ENCODE data around the gene CBX6. TPM values are rescaled to one million over a fixed set of nuclear protein-coding genes. Genes with fewer than 3 reads are reported as not detected.

The CBX6 gene
- total RNA-seq, 1 experiment from 2014 or later: 98.4 TPM

DNA sequence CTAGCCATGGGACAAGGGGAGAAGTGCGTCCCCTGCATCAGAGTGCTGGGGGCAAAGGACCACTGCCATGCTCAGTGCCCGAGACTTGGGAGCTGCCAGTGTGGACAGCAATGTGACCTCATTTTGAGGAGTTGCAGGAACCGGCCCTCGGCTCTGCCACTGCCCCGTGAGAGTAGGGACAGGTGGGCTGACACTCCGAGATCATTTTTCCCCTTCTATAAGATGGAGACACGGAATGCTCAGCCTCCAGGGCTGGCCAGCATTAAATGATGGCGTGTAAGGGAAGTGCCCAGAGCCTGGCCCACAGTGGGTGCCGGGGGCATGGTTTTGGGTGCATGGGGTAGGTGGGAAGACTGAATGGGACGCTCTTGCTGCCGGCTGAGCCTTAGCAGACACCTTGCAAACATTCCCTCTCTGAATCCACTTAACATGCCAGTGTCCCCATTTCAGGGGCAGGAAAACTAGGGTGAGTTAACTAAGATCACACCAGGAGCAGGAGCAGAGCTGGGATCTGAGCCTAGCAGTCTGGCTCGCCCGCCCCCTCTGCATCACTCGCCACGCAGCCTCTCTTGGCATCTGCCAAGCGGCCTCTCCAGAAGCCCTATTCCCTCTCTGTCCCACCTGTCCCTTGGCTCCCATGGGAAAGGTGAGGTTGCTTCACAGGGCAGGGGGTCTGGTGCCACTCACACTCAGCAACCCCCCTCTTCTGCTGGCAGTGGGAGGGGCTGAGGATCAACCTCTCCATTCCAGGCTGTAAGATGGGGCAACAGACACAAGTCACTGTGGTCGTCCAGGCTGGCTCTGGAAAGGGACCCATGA is 41.8 kb downstream of the CBX6 start:
- DNase-seq (ENCODE audit: low read depth, low spot score) (no peak), ATAC-seq (no peak)
- POLR2A ChIA-PET: no interaction called here
- TF ChIP-seq TCF7L2 (IDR thresholded peaks at IDR 0.05; ENCODE audit: low read depth, low read length) (no peak), POLR2AphosphoS5 (IDR thresholded peaks at IDR 0.05; ENCODE audit: low read depth, low read length) (no peak), SIN3A (IDR thresholded peaks at IDR 0.05; ENCODE audit: borderline replicate concordance, insufficient read depth, low read depth, low read length) (no peak)
- TF ChIP-seq, protein P1, sequence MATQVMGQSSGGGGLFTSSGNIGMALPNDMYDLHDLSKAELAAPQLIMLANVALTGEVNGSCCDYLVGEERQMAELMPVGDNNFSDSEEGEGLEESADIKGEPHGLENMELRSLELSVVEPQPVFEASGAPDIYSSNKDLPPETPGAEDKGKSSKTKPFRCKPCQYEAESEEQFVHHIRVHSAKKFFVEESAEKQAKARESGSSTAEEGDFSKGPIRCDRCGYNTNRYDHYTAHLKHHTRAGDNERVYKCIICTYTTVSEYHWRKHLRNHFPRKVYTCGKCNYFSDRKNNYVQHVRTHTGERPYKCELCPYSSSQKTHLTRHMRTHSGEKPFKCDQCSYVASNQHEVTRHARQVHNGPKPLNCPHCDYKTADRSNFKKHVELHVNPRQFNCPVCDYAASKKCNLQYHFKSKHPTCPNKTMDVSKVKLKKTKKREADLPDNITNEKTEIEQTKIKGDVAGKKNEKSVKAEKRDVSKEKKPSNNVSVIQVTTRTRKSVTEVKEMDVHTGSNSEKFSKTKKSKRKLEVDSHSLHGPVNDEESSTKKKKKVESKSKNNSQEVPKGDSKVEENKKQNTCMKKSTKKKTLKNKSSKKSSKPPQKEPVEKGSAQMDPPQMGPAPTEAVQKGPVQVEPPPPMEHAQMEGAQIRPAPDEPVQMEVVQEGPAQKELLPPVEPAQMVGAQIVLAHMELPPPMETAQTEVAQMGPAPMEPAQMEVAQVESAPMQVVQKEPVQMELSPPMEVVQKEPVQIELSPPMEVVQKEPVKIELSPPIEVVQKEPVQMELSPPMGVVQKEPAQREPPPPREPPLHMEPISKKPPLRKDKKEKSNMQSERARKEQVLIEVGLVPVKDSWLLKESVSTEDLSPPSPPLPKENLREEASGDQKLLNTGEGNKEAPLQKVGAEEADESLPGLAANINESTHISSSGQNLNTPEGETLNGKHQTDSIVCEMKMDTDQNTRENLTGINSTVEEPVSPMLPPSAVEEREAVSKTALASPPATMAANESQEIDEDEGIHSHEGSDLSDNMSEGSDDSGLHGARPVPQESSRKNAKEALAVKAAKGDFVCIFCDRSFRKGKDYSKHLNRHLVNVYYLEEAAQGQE (IDR thresholded peaks at IDR 0.05; ENCODE audit: insufficient read depth in 1 of 2, low read depth in 2 of 2, low read length in 1 of 2): no peak
- TF ChIP-seq, protein P2, sequence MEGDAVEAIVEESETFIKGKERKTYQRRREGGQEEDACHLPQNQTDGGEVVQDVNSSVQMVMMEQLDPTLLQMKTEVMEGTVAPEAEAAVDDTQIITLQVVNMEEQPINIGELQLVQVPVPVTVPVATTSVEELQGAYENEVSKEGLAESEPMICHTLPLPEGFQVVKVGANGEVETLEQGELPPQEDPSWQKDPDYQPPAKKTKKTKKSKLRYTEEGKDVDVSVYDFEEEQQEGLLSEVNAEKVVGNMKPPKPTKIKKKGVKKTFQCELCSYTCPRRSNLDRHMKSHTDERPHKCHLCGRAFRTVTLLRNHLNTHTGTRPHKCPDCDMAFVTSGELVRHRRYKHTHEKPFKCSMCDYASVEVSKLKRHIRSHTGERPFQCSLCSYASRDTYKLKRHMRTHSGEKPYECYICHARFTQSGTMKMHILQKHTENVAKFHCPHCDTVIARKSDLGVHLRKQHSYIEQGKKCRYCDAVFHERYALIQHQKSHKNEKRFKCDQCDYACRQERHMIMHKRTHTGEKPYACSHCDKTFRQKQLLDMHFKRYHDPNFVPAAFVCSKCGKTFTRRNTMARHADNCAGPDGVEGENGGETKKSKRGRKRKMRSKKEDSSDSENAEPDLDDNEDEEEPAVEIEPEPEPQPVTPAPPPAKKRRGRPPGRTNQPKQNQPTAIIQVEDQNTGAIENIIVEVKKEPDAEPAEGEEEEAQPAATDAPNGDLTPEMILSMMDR (IDR thresholded peaks at IDR 0.05): no peak
- in situ Hi-C loops (cut with HindIII; ENCODE audit: low pct_unique_long_range_greater_than_20kb, low sequenced_read_pairs) (no loop called here), intact Hi-C loops (cut with micrococcal nuclease; ENCODE audit: unreplicated experiment) (no loop called here)
- Histone ChIP-seq H3K27me3 (ENCODE audit: control insufficient read depth, insufficient read depth, low read length) (no peaks in the 10 kb centered on the region), H3K4me1 (ENCODE audit: control insufficient read depth, insufficient read depth, low read length) (no peaks in the 10 kb centered on the region; the same call in 1 of the 2 replicates), H3K9me3 (ENCODE audit: control insufficient read depth, insufficient read depth, low read depth, low read length) (no peaks in the 10 kb centered on the region), H3K27ac (ENCODE audit: low read length) (no peak overlapping the region), H3K36me3 (ENCODE audit: control insufficient read depth, insufficient read depth, low read length) (no peaks in the 10 kb centered on the region), H3K4me3 (ENCODE audit: low read depth in 2 of 2, low read length in 2 of 2) (no peak overlapping the region)
- CTCF ChIA-PET: no interaction called here
- BruUV-seq (replicated peaks): no TSS peak

DNA sequence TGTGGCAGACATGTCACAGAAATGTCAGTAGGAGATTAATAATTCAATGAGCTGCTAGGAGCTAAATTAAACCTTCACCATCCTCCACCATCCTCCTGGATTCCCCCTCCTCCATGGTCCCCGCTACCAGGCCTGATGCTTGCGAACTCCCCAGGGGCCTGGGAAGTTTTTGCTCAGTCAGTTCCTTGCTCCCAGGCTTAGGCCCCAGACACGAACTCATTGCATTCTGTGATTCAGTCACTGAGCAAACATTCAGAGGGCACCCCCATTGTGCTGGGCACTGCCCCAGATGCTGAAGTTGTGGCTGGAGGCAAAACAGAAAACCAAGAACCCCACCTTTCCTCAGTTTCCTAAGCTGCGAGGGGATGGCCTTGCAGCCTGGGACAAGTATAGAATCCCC is 42.5 kb downstream of the CBX6 start:
- POLR2A ChIA-PET: no interaction called here
- intact Hi-C loops (cut with micrococcal nuclease; ENCODE audit: unreplicated experiment): no loop called here
- no peaks in the 10 kb centered on the region for H3K36me3 ChIP-seq (ENCODE audit: control insufficient read depth, insufficient read depth, low read length)
- ATAC-seq (no peak; the same call in 1 of the 2 replicates), DNase-seq (ENCODE audit: low read depth, low spot score) (no peak)
- TF ChIP-seq SIN3A (IDR thresholded peaks at IDR 0.05; ENCODE audit: borderline replicate concordance, insufficient read depth, low read depth, low read length): no peak
- TF ChIP-seq, protein P2 (IDR thresholded peaks at IDR 0.05): no peak
- no peak for TF ChIP-seq TCF7L2 (IDR thresholded peaks at IDR 0.05; ENCODE audit: low read depth, low read length)
- no peak for TF ChIP-seq POLR2AphosphoS5 (IDR thresholded peaks at IDR 0.05; ENCODE audit: low read depth, low read length)
- TF ChIP-seq, protein P1 (IDR thresholded peaks at IDR 0.05; ENCODE audit: insufficient read depth in 1 of 2, low read depth in 2 of 2, low read length in 1 of 2): no peak
- no TSS peak for BruUV-seq (replicated peaks)
- no peaks in the 10 kb centered on the region for H3K9me3 ChIP-seq (ENCODE audit: control insufficient read depth, insufficient read depth, low read depth, low read length)
- H3K4me1 ChIP-seq (ENCODE audit: control insufficient read depth, insufficient read depth, low read length): no peaks in the 10 kb centered on the region; the same call in 1 of the 2 replicates
- H3K27me3 ChIP-seq (ENCODE audit: control insufficient read depth, insufficient read depth, low read length): no peaks in the 10 kb centered on the region
- CTCF ChIA-PET: no interaction called here
- in situ Hi-C loops (cut with HindIII; ENCODE audit: low pct_unique_long_range_greater_than_20kb, low sequenced_read_pairs): no loop called here
- no peak overlapping the region for H3K27ac ChIP-seq (ENCODE audit: low read length)
- no peak overlapping the region for H3K4me3 ChIP-seq (ENCODE audit: low read depth in 2 of 2, low read length in 2 of 2)
